ENCODE data around the gene KIF9.
A peak's percentile ranks its signal among the peaks of the same experiment; 100 is the strongest.

KIF9 gene

GRCh38 chr3:47227678-47228077 lies 54.9 kb downstream of the KIF9 start:
- H3K27me3 ChIP-seq (ENCODE audit: insufficient read depth, poor library complexity, severe bottlenecking), result no peaks in the 10 kb centered on the region
- no peak overlapping the region for H3K4me3 ChIP-seq (replicated peaks; ENCODE audit: insufficient read depth, low read length)
- no peak overlapping the region for H3K27ac ChIP-seq (replicated peaks)
- DNase-seq (ENCODE audit: low read depth in 1 of 2, low spot score in 1 of 2), result peak in 1 of 2 experiments; percentile 29
- TF ChIP-seq SPI1 (IDR thresholded peaks at IDR 0.05; ENCODE audit: borderline replicate concordance, low read depth) (no peak), GABPA (IDR thresholded peaks at IDR 0.05; ENCODE audit: low read depth) (no peak), POLR2AphosphoS5 (IDR thresholded peaks at IDR 0.05; ENCODE audit: low read depth) (no peak), CTCF (IDR thresholded peaks at IDR 0.05; ENCODE audit: insufficient read depth, low read length) (no peak), REST (IDR thresholded peaks at IDR 0.05; ENCODE audit: insufficient replicate concordance, low read depth) (no peak)

GRCh38 chr3:47225310-47225906 lies 57.2 kb downstream of the KIF9 start:
- Histone ChIP-seq H3K4me3 (replicated peaks; ENCODE audit: insufficient read depth, low read length) (no peak overlapping the region), H3K27me3 (ENCODE audit: insufficient read depth, poor library complexity, severe bottlenecking) (no peaks in the 10 kb centered on the region), H3K27ac (replicated peaks) (peak overlapping the region; percentile 20; the same call in 1 of the 2 replicates)
- peak; percentile 15 to 72 for DNase-seq (ENCODE audit: low read depth in 1 of 2, low spot score in 1 of 2)
- no peak for TF ChIP-seq CTCF (IDR thresholded peaks at IDR 0.05; ENCODE audit: insufficient read depth, low read length)
- peak; percentile 90 for TF ChIP-seq SPI1 (IDR thresholded peaks at IDR 0.05; ENCODE audit: borderline replicate concordance, low read depth)

- DNase-seq (ENCODE audit: low read depth in 1 of 2, low spot score in 1 of 2), result no peak
- no peak for TF ChIP-seq GABPA (IDR thresholded peaks at IDR 0.05; ENCODE audit: low read depth)
- no peak for TF ChIP-seq SPI1 (IDR thresholded peaks at IDR 0.05; ENCODE audit: borderline replicate concordance, low read depth)
- TF ChIP-seq POLR2AphosphoS5 (IDR thresholded peaks at IDR 0.05; ENCODE audit: low read depth), result no peak
- no peak for TF ChIP-seq REST (IDR thresholded peaks at IDR 0.05; ENCODE audit: insufficient replicate concordance, low read depth)
- no peak for TF ChIP-seq CTCF (IDR thresholded peaks at IDR 0.05; ENCODE audit: insufficient read depth, low read length)
- H3K27ac ChIP-seq (replicated peaks), result no peak overlapping the region
These were observed 58.8 kb downstream of the KIF9 start for GRCh38 chr3:47223755-47224154.

GRCh38 chr3:47221798-47222197 lies 60.8 kb downstream of the KIF9 start:
- no peaks in the 10 kb centered on the region for H3K27me3 ChIP-seq (ENCODE audit: insufficient read depth, poor library complexity, severe bottlenecking)
- DNase-seq (ENCODE audit: low read depth in 1 of 2, low spot score in 1 of 2), result no peak
- H3K27ac ChIP-seq (replicated peaks), result no peak overlapping the region
- TF ChIP-seq CTCF (IDR thresholded peaks at IDR 0.05; ENCODE audit: insufficient read depth, low read length) (no peak), GABPA (IDR thresholded peaks at IDR 0.05; ENCODE audit: low read depth) (no peak), REST (IDR thresholded peaks at IDR 0.05; ENCODE audit: insufficient replicate concordance, low read depth) (no peak), POLR2AphosphoS5 (IDR thresholded peaks at IDR 0.05; ENCODE audit: low read depth) (no peak), SPI1 (IDR thresholded peaks at IDR 0.05; ENCODE audit: borderline replicate concordance, low read depth) (no peak)
- no peak overlapping the region for H3K4me3 ChIP-seq (replicated peaks; ENCODE audit: insufficient read depth, low read length)

More at GRCh38 chr3:47223755-47224154, 58.8 kb downstream of the KIF9 start:
- Histone ChIP-seq H3K27me3 (ENCODE audit: insufficient read depth, poor library complexity, severe bottlenecking) (no peaks in the 10 kb centered on the region), H3K4me3 (replicated peaks; ENCODE audit: insufficient read depth, low read length) (no peak overlapping the region)
